A549 (cell line): ENCODE results near the gene TPO.

Experiments used
- CTCF ChIP-seq: fragments of >200 bp; sonication (Bioruptor Twin); formaldehyde crosslinking; IDR thresholded peaks from 3 replicates; pipeline ENCODE4 v1.5.1; 2016
- KDM1A ChIP-seq: fragments of 200-600 bp; sonication (generic); IDR thresholded peaks from 2 replicates; pipeline ENCODE4 v1.6.1; 2016; ENCODE audit warnings: low read depth, mild to moderate bottlenecking
- MYC ChIP-seq: IDR thresholded peaks from 2 replicates; pipeline ENCODE4 v1.6.1; 2012; ENCODE audit warnings: mild to moderate bottlenecking, inconsistent platforms, low read length, improper control_type of control experiment, borderline replicate concordance
- POLR2A ChIP-seq: IDR thresholded peaks from 2 replicates; pipeline ENCODE4 v1.6.1; 2012; ENCODE audit warnings: mild to moderate bottlenecking, low read length
- RAD21 ChIP-seq, 2 experiments: fragments of >200 bp in 1 of 2; sonication (Bioruptor Twin) in 1 of 2; formaldehyde crosslinking in 1 of 2; IDR thresholded peaks in 1 of 2; conservative IDR thresholded peaks in 1 of 2; 2 replicates in 1 of 2; 3 replicates in 1 of 2; pipeline ENCODE4 v1.6.1; 2012 to 2018; ENCODE audit warnings: inconsistent platforms in 1 of 2

GRCh38 chr2:1569879-1570450 lies 156.7 kb downstream of the TPO start:
- no peak for TF ChIP-seq KDM1A
- no peak for TF ChIP-seq CTCF
- TF ChIP-seq MYC, result no peak
- TF ChIP-seq POLR2A, result no peak
- TF ChIP-seq RAD21 (conservative IDR thresholded peaks at IDR 0.05 in 1 of 2, IDR thresholded peaks at IDR 0.05 in 1 of 2), result no peak
